ENCODE data around the gene CUBN. TPM values are rescaled to one million over a fixed set of nuclear protein-coding genes. Genes with fewer than 3 reads are reported as not detected.

The CUBN gene
- total RNA-seq, 1 experiment from 2014 or later = 1.3 TPM

DNA sequence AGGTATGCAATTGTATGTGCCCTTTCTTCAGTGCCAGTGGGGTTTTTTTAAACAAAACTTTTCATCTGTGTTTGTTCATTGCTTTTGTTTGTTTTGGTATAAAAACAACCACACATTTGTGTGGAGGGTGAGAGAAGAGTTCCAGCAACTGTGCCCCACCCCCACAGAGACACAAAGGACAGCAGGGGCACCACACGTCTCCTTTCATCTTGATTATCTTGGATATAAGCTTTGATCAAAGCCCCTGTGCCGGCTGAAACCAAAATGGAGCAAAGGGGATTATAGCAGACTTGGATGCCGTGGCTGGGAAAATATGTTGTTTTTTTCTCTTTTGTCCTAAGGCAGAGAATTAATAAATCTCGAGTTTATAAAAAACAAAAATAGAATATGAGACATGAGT, 200.5 kb downstream of the CUBN start:
- Histone ChIP-seq H3K36me3 (ENCODE audit: control insufficient read depth, insufficient read depth, low read length) (no peaks in the 10 kb centered on the region), H3K4me3 (ENCODE audit: low read depth in 2 of 2, low read length in 2 of 2) (no peak overlapping the region), H3K27me3 (ENCODE audit: control insufficient read depth, insufficient read depth, low read length) (no peaks in the 10 kb centered on the region), H3K9me3 (ENCODE audit: control insufficient read depth, insufficient read depth, low read depth, low read length) (no peaks in the 10 kb centered on the region), H3K27ac (ENCODE audit: low read length) (peak overlapping the region; percentile 18; the same call in 1 of the 2 replicates), H3K4me1 (ENCODE audit: control insufficient read depth, insufficient read depth, low read length) (no peaks in the 10 kb centered on the region)
- ATAC-seq (no peak), DNase-seq (ENCODE audit: low read depth, low spot score) (no peak)
- ChIA-PET CTCF (no interaction called here), POLR2A (no interaction called here)
- intact Hi-C loops (cut with micrococcal nuclease; ENCODE audit: unreplicated experiment) = no loop called here
- BruUV-seq (replicated peaks) = no TSS peak
- in situ Hi-C loops (cut with HindIII; ENCODE audit: low pct_unique_long_range_greater_than_20kb, low sequenced_read_pairs) = no loop called here
- TF ChIP-seq SIN3A (IDR thresholded peaks at IDR 0.05; ENCODE audit: borderline replicate concordance, insufficient read depth, low read depth, low read length) (no peak), POLR2AphosphoS5 (IDR thresholded peaks at IDR 0.05; ENCODE audit: low read depth, low read length) (no peak), TCF7L2 (IDR thresholded peaks at IDR 0.05; ENCODE audit: low read depth, low read length) (no peak)
- TF ChIP-seq, protein P1, sequence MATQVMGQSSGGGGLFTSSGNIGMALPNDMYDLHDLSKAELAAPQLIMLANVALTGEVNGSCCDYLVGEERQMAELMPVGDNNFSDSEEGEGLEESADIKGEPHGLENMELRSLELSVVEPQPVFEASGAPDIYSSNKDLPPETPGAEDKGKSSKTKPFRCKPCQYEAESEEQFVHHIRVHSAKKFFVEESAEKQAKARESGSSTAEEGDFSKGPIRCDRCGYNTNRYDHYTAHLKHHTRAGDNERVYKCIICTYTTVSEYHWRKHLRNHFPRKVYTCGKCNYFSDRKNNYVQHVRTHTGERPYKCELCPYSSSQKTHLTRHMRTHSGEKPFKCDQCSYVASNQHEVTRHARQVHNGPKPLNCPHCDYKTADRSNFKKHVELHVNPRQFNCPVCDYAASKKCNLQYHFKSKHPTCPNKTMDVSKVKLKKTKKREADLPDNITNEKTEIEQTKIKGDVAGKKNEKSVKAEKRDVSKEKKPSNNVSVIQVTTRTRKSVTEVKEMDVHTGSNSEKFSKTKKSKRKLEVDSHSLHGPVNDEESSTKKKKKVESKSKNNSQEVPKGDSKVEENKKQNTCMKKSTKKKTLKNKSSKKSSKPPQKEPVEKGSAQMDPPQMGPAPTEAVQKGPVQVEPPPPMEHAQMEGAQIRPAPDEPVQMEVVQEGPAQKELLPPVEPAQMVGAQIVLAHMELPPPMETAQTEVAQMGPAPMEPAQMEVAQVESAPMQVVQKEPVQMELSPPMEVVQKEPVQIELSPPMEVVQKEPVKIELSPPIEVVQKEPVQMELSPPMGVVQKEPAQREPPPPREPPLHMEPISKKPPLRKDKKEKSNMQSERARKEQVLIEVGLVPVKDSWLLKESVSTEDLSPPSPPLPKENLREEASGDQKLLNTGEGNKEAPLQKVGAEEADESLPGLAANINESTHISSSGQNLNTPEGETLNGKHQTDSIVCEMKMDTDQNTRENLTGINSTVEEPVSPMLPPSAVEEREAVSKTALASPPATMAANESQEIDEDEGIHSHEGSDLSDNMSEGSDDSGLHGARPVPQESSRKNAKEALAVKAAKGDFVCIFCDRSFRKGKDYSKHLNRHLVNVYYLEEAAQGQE (IDR thresholded peaks at IDR 0.05; ENCODE audit: insufficient read depth in 1 of 2, low read depth in 2 of 2, low read length in 1 of 2) = no peak
- TF ChIP-seq, protein P2, sequence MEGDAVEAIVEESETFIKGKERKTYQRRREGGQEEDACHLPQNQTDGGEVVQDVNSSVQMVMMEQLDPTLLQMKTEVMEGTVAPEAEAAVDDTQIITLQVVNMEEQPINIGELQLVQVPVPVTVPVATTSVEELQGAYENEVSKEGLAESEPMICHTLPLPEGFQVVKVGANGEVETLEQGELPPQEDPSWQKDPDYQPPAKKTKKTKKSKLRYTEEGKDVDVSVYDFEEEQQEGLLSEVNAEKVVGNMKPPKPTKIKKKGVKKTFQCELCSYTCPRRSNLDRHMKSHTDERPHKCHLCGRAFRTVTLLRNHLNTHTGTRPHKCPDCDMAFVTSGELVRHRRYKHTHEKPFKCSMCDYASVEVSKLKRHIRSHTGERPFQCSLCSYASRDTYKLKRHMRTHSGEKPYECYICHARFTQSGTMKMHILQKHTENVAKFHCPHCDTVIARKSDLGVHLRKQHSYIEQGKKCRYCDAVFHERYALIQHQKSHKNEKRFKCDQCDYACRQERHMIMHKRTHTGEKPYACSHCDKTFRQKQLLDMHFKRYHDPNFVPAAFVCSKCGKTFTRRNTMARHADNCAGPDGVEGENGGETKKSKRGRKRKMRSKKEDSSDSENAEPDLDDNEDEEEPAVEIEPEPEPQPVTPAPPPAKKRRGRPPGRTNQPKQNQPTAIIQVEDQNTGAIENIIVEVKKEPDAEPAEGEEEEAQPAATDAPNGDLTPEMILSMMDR (IDR thresholded peaks at IDR 0.05) = no peak

DNA sequence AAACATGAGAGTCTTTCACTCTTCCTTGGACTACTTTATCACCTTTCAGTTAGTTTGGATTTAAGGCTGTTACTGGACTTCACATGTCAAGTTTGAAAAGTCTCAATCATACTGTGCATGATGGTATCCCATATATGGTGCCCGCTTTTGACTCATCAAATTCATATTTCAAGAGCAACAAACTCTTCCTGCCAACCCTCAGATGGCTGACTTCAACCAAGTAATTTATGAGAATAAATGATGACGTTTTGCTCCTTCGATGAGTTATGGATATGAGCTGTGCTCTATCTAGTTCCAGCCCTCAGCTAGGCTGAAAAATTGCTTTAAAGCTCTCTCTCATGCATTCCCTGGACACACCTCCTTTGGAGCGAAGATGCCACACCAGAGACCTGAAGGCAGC, 202.1 kb downstream of the CUBN start:
- POLR2A ChIA-PET = no interaction called here

More for the DNA sequence above, 202.1 kb downstream of the CUBN start:
- no peak overlapping the region for H3K27ac ChIP-seq (ENCODE audit: low read length)
- H3K27me3 ChIP-seq (ENCODE audit: control insufficient read depth, insufficient read depth, low read length) = no peaks in the 10 kb centered on the region
- H3K4me3 ChIP-seq (ENCODE audit: low read depth in 2 of 2, low read length in 2 of 2) = no peak overlapping the region
- DNase-seq (ENCODE audit: low read depth, low spot score) (no peak), ATAC-seq (no peak)
- intact Hi-C loops (cut with micrococcal nuclease; ENCODE audit: unreplicated experiment) = no loop called here
- H3K36me3 ChIP-seq (ENCODE audit: control insufficient read depth, insufficient read depth, low read length) = no peaks in the 10 kb centered on the region
- BruUV-seq (replicated peaks) = no TSS peak
- no peaks in the 10 kb centered on the region for H3K9me3 ChIP-seq (ENCODE audit: control insufficient read depth, insufficient read depth, low read depth, low read length)
- H3K4me1 ChIP-seq (ENCODE audit: control insufficient read depth, insufficient read depth, low read length) = no peaks in the 10 kb centered on the region
- in situ Hi-C loops (cut with HindIII; ENCODE audit: low pct_unique_long_range_greater_than_20kb, low sequenced_read_pairs) = no loop called here
- CTCF ChIA-PET = interaction anchor here (0.8 kb wide), 1 partner anchor 37 kb away, joined by 3 read pairs; no protein-coding TSS in a partner anchor
- TF ChIP-seq SIN3A (IDR thresholded peaks at IDR 0.05; ENCODE audit: borderline replicate concordance, insufficient read depth, low read depth, low read length) = no peak
- TF ChIP-seq TCF7L2 (IDR thresholded peaks at IDR 0.05; ENCODE audit: low read depth, low read length) = no peak
- TF ChIP-seq, protein P1 (IDR thresholded peaks at IDR 0.05; ENCODE audit: insufficient read depth in 1 of 2, low read depth in 2 of 2, low read length in 1 of 2) = no peak
- TF ChIP-seq POLR2AphosphoS5 (IDR thresholded peaks at IDR 0.05; ENCODE audit: low read depth, low read length) = no peak
- TF ChIP-seq, protein P2 (IDR thresholded peaks at IDR 0.05) = no peak

Measured in Panc1 (cell line).